ENCODE data around the gene NR1D1.

Gene NR1D1

DNA sequence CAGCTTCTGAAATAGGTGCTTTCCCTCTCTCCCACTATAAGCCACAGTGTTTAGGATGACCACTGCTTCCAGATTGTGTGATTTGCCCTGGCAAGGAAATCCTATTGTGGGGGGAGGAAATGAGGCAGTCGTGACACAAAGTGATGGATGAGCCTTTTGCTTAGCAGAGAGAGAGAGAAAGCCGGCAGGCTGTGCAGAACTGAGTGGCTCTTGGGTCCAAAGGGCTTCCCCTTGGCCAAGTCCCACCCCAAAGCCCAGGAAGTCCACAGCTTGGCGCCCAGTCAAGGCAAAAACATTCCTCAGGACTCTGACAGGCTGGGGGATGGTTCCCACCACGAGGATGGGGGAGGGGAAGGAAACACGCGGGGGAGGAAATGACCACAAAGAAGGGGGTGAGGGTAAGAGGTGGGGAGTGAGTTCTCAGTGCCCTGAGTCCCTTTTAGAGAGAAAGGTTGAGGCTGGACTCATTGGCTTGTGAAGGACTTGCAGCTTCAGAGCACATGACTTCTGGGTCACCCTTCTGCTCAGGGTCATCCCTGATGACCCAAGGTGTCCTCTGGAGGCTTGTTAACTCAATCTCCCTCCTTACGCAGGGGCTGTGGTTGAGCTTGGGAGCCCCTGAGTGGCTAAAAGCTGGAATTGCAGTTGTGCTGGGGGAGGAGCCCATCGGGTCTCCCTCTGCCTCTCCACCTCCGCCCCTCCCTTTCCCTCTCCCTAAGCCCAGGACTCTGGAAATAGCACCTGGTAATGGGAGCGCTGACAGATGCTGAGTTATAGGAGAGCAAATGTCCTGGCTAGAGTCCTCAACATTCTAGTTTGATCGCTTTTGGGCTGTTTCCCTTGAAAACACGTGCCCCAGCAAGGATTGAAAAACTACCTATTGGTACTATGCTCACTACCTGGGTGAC, 11.1 kb upstream of the NR1D1 start:
- peak; percentile 87 for DNase-seq (ENCODE audit: low spot score)

DNA sequence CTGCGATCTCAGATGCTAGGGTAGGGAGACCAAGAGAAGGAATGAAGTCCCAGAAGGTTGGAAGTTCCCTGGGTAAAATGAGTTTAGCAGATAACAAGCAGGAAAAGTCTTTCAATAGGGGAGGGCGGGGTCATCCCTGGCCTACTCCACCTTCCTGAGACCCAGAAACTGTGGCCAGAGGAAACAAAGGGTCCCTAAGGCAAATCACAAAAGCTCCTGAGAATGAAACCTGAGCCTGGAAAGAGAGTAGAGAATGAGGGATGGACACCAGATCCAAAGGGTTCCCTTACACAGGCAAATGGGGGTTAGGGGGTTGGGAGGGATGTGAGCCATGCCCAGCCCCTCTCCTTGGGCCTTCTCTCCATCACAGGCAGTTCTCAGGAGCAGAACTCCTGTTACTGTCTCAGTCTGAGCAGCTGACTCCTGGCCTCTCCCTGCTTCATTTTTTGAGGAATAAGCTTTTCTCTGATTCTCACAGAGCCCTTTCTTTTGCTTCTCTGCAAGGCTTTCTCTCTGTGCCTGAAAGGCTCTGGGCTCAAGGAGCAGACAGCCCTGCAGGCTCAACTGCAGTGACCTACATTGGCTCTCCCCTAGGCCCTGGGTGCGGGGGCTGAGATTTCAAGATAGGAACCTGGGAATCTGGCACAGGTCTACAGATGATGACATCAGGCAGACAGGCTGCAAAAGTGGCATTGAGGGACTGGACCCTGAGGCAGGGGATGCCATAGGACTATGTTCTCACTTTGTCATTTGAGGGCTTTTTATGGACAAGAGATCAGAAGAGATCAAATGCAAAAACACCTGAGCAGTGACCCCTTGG, 9.8 kb upstream of the NR1D1 start:
- no peak for DNase-seq (ENCODE audit: low spot score)

- peak; percentile 49 for DNase-seq (ENCODE audit: low spot score)
Measured at GRCh38 chr17:40108970-40109824, 8.8 kb upstream of the NR1D1 start.

GRCh38 chr17:40107522-40108174, 7.3 kb upstream of the NR1D1 start:
- peak; percentile 53 for DNase-seq (ENCODE audit: low spot score)

GRCh38 chr17:40106760-40107521, 6.6 kb upstream of the NR1D1 start:
- no peak for DNase-seq (ENCODE audit: low spot score)

- no peak for DNase-seq (ENCODE audit: low spot score)
Measured at GRCh38 chr17:40105861-40106759, 5.7 kb upstream of the NR1D1 start.

DNA sequence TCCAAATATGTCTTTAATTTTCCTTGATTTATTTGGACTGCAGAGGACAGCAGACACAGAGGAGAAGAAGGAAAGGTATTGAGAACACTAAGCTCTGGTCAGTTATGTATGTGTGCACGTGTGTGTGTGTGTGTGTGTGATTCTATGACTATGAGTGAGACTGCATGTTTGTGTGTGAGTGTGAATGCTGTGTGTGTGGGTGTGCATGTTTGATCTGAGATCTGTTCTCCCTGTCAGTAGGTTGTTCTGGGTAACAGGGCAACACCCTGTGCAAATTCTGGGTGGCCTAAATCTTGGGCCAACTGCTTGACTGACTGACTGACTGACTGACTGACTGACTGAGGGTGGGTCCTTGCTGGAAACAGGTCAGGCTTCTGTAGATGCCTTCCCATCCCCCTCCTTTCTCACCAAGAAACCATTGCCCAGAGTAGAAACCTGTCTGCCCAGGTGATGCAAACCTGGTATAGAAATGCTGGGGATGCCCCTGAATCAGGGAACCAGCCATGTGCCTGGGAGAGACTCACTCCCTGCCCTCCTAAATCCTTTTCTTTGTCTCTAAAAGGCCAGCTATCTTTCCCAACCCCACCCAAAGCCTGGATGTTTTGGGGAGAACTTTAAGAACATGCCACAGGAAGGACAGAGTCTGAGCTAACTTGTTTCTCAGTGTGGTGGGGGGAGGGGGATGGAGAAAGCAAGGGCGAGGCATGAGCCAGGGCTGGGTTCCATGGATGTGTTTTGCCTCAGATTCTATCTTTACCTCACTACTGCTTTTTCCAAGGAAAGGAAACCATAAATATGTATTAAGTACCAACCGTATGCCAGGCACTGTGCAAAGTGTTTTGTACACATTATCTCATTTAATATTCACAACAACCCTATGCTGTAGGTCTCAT, 4.5 kb upstream of the NR1D1 start:
- DNase-seq (ENCODE audit: low spot score), result no peak

DNA sequence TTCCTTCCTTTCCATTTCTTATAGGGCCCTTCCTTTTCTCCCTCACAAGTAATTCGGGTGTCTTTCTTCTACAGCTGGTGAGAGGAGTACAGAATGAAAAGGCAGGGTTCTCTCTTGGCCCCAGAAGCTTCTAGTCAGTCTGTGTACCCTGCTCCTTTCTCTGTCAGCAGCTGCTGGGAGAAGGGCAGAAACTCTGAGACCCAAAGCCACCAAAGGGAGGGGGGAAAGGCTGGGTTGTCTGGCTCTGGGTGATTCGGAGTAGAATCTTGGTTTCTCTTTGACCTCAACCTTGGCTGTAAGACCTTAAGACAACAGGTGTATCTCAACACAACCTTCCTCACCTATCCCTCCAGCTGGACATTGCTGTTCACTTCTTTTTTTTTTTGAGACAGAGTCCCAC, 3.3 kb upstream of the NR1D1 start:
- DNase-seq (ENCODE audit: low spot score), result no peak

DNA sequence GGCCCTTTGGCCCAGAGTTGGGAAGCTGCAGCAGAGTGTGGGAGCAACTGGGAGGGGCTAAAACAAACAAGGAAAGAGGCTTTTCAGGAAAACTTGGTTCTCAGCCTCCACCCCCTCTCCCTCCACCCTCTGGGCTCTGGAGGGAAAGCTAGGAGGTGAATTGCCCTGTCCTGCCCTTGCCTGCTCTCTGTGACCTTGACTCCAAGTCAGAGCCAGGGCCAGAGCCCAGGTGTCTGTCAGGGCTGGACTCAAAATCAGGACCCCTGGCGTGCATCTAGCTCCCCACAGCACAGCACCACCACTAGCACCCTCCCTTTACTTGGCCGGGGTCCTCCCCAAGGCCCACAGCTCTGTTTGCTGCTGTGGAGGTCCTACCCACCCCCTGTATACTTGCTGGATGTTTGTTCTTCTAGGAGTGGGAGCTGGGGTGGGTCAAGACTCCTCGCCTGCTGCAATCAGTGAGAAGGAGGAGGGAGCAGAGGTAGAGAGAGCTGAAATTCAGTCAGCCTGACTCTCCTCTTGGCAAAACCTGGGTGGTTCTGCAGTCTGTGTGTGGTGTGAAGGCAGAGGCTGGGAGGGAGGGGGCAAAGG, 2.8 kb upstream of the NR1D1 start:
- no peak for DNase-seq (ENCODE audit: low spot score)

- no peak for DNase-seq (ENCODE audit: low spot score)
Measured at GRCh38 chr17:40101367-40102210, 1.2 kb upstream of the NR1D1 start.

GRCh38 chr17:40100669-40101366, 429 bp upstream of the NR1D1 start:
- peak; percentile 96 for DNase-seq (ENCODE audit: low spot score)

DNA sequence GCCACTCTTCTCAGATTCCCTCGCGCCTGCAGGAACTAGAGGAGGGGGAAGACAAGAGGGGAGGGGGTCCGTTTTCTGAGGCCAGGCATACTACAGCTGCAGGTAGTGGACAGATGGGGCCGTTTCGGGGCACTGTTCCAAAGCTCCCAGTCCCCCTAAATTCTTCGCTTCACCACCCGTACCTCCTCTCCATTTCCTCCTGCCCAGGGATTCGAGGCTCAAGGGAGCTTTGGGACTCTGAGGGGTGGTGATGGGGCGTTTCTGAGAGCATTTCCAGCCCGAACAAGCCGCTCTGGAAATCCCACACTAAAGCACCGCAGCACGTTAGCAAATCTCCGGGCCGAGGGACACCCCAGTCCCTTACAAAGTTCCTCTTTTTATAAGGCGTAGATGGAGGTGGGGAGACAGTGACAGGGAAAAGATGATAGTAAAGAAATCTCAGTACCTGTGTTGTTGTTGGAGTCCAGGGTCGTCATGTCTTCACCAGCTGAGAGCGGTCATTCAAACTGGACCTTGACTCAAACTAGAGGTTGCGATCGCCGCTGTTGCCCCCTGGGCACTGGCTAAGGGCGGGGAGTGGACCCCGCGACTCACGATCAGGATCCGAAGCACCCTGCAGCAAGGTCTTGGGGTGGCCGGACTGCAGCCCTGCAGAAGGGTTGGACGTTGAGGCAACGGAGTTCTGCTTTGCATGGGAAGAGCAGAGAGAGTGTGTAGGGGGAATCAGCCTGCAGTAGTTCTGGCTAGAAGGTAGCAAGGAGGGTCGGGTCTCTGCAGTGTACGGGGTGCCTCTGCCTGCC, 570 bp downstream of the NR1D1 start:
- peak; percentile 26 for DNase-seq (ENCODE audit: low spot score)

GRCh38 chr17:40098846-40099618, 1.4 kb downstream of the NR1D1 start:
- peak; percentile 99 for DNase-seq (ENCODE audit: low spot score)

DNA sequence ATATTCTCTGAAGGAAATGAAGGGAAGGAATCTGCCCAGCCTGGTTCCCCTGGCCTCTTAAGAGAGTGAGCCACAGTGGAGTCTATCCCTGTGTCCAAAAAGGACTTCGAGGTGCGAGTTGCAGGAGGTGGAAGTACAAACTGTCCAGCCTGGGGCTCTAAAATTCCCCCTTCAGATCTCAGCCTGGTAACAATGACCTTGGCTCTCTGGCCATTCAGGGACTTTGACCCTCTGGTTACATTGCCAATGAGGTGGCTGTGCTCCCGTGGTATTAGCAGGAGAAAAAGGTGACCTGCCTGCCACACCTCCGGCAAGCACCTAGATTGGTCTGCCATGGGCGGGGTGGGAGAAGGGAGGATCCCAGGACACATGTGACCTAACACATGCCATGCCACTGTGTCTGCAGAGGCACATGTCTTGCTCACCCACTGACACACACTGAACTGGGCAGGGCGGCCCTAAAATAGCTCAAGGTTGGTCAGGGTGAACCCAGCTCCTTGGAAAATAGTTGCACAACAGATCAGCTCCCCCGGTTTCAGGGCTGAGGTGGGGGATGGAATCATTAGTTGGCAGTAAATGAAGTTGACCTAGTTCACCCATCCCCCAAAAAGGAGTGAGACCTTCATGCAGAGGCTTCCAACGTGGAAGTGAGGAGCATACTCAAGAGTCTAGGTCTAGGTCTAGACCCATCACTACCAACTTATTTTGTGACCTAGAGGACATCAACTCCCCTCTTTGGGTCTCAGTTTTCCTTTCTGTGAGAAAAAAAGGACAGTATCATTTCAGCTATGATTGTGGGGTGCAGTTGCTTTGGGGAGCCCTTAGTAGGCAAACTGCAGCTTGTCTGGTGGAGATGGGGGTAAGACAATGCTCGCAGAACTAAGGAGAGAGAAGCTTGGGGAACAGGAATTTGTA, 2.2 kb downstream of the NR1D1 start:
- DNase-seq (ENCODE audit: low spot score), result peak; percentile 46

All from hematopoietic multipotent progenitor cell treated with erythropoietin and hydrocortisone succinate and interleukin-3 and kit ligand, for 17 days (in vitro differentiated cells).